SK-N-MC (cell line): Measurements from ENCODE around the gene FFAR4.

Experiments used
- FOXP2 ChIP-seq: optimal IDR thresholded peaks from 2 replicates; pipeline ENCODE3; 2011; ENCODE audit warnings: mild to moderate bottlenecking, moderate library complexity; ENCODE audit not compliant: insufficient read depth; ENCODE audit errors: extremely low read length, control extremely low read depth
- POLR2AphosphoS5 ChIP-seq: IDR thresholded peaks from 2 replicates; pipeline ENCODE4 v1.6.1; 2012; ENCODE audit warnings: mild to moderate bottlenecking, low read depth, low read length, borderline replicate concordance

GRCh38 chr10:93548376-93549071 is 17.9 kb upstream of the FFAR4 start:
- TF ChIP-seq POLR2AphosphoS5 (no peak), FOXP2 (no peak)
